ENCODE measurements around the gene NFATC1.

NFATC1 gene

DNA sequence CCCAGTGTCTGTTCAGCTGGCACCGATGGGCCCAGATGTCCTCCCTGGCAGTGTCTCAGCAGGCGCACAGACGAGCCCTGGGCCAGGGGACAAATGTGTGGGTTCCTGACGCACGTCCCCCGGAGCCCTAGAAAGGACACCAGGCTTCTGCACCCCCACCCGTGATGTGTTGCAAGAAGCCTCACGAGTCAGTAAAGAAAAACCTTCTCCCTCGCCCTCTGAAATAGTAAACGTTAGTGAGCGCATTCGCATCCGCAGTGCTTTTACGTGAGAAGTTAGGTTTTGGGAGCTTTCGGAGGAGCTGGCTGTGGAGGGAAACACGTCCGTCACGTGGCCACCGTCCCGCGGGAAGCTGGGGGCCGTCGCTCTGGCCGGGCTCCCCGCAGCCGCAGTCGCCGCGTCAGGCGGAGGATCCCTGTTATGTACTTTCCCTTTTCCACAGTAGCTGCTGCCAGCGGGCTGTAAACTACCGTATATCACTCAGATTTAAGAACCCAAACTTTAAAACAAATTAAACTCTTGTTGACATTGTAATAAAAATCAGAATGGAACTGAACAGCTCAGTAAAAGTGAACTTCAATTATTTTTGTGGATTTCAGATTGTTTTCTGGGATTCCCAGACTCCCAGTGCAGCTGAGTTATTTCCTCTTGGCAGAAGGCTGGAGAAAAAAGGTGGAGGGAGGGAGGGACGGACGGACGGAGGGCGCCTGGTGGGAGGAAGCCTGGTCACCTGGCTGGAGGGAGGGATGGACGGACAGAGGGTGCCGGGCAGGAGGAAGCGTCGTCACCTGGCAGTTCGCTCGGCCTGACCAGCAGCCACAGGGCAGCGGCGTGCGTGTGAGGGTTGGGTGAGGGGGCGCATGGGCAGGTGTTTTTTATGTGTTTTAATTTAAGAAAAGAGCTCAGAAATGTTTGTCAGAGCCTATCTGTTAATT lies 112.1 kb downstream of the NFATC1 start:
- no peak for DNase-seq (ENCODE audit: low read depth in 2 of 2)

DNA sequence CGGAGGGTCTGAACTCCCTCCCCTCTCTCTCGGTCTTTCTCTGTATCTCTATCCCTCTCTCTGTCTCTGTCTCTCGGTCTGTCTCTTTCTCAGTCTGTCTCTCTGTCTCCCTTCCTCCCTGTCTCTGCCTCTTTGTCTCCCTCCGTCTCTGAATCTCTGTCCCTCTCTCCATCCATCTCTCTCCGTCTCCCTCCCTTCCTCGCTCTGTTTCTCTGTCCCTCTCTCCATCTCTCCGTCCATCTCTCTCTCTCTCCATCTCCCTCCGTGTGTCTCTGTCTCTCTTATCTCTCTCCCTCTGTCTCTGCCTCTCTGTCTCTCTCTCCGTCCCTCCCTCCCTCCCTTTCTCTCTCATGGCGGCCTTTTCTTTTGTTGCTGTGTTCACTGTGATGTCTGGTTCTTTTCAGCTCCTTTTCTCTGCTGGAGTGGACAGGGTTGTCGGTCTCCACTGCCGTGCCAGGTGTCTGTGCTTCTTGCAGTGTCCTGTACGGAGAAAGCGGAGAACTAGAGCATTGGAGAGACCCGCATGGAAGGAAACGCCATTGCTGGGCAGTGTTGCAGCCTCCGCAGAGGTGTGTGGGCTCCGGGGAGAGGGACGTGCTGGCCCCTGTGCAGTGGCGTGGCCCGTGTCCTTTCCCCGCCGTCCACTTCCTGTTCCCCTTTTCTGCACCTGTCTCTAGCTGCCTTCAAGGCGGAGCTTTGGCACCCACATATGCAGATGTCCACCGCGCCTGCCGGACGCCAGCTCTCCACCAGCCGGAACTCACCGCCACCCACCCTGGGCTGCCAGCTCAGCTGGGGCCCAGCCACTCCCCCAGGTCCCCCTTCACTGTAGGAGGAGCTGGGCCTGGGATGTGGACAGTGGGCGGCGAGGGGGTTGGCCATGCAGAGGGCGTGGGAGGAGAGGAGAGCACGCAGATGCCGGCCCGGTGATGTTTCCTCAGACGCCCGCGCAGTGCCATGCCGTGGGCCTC lies 113.1 kb downstream of the NFATC1 start:
- no peak for DNase-seq (ENCODE audit: low read depth in 2 of 2)

DNA sequence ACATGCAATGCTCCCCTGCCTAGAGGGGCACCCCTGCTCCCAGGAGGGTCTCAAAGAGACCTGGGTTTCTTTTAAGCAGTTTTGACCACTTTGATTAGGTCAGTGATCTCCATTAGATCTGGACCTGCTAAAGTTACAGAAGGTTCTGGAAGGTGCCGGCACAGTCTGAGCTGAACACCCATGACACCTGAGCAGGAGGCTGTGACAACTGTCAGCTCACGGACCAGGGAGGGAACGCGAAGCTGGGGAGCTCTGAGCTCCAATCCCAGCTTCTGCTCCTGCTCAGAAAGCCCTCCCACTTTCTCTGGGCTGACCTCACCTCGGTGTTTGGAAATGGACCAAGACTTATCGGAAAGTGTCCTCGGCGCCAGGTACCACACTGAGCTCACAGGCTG lies 113.8 kb downstream of the NFATC1 start:
- DNase-seq (ENCODE audit: low read depth in 2 of 2) = no peak

DNA sequence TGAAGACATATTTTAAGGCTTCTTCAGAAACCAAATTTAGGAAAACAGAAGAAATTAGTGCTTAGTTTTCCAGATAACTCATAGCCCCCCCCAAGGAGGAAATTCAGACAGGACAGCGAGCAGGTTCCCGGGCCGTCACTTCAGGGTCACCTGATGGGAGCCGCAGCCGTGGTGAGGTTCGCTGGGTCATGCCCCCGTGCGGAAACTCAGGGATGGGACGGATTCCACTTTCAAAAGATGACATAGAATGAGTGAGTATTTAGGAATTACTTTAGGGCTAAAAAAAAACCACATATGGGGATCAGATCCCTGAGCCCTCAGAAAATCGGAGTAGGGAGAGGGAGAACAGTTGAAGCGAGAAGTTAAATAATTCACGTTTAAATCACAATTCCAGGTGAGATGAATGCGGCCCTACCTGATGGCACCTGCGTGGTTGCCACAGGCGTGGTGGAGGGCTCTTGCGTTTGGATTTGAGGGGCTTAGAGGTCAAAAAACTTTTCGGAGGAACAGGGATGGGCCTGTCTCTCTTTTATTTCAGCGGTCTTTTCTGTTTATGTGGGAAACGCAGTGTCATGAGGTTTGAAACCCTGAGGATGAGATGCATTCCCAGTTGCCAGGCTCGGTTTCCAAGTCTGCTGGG lies 114.4 kb downstream of the NFATC1 start:
- DNase-seq (ENCODE audit: low read depth in 2 of 2) = no peak

DNA sequence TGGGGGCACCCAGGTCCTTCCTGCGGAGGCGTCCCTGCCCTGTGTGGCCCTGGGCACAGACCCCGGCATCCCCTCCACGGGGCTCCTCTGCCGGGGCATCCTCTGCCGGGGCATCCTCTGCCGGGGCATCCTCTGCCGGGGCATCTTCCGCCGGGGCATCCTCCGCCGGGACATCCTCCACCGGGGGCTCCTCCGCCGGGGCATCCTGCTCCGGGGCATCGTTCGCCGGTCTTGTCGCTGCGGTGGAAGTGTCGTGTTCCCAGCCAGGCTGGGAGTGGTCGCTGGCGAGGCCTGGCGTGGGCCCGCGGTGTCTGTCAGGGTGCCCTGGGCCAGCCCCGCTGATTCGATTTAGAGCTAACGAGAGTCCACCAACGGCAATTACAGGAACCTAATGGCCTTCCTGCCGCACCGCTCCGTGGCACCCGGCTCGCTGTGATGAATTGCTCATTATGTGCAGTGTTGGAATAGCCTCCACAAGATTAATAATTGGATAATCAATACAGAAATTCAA lies 115.1 kb downstream of the NFATC1 start:
- no peak for DNase-seq (ENCODE audit: low read depth in 2 of 2)

DNA sequence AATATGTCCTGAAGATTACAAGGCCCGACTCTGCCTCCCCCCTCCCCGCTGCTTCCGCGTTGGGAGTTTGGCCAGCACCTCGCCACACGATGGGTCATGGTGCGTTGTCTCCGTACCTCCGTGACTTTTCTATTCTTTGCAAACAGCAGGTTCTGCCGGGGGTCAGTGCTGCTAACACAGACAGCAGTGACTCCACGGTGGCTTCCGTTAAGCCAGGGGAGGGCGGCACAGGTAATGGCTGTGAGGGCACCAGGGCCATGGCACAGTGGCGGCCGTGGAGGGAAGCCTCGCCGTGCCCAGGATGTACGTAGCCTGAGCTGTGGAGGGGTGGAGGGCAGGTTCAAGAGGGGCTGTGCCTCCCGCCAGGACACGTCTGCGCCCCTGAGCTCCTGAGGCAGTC lies 115.5 kb downstream of the NFATC1 start:
- no peak for DNase-seq (ENCODE audit: low read depth in 2 of 2)

DNA sequence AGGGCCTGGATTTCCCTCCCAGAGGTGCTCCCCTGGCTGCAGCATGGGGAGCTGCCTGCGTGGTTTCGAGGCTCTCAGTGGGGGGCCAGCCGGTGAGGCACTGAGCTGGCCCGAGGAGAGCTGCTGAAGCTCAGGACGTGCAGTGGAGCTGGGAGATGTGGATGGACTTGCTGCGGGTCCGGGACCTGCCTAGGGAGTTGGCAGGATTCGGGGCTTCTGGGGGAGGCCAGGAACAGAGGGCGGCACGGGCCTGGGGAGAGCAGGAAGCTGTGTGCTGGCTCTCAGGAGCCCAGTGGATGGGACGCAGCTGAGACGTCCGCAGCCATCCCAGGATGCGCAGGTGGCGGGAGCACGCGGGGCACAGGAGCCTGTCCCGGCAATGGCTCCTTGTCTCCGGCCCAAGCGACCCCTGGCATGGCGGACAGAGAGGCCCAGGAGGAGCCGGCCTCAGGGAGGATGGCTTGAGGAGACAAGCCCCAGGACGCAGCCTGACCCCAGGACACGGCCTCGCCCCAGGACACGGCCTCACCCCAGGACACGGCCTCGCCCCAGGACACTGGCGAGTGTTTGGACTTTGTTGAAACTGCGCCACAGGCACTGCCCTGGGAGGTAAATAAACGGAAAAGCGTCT lies 116.1 kb downstream of the NFATC1 start:
- no peak for DNase-seq (ENCODE audit: low read depth in 2 of 2)

DNA sequence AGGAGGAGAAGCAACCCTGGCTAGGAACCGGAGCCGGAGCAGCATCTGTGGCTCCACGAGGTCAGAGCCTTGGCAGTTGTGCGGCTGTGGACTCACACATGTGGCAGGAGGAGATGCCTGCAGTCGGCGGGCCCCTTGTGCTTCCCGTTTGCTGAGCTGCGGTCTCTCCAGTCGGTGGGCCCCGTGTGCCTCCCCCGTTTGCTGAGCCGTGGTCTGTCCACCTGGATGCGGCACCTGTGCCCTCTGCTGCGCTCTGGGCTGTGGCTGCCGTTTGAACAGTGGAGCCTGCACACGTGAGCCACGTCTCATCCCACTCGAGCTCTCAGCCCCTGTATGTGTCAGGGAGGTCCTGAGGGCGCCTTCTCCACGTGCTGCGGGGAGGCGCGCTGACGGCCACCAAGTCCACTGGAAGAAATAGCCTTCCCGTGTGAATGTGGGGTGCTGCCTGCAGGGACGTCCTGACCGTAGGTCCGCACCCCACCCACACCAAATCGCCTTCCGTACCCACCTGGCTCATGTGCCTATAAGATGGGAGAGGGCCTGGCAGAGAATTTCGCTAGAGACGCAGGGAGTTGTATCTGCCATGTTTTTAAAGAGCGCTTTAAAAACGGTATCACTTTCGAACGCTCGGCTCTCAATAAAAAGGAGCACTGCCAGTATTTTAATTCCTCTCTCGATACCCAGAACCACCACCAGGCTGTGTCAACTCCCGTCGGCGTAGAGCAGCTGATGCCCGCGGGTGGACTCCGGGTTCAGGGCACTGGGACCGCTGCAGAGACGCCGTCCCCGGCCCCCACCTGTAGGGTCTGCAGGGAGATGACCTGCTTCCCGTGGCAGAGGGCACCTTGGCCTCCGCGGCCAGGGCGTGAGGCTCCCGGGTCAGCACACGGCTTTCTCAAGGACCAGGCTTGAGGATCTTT lies 117.0 kb downstream of the NFATC1 start:
- no peak for DNase-seq (ENCODE audit: low read depth in 2 of 2)

DNA sequence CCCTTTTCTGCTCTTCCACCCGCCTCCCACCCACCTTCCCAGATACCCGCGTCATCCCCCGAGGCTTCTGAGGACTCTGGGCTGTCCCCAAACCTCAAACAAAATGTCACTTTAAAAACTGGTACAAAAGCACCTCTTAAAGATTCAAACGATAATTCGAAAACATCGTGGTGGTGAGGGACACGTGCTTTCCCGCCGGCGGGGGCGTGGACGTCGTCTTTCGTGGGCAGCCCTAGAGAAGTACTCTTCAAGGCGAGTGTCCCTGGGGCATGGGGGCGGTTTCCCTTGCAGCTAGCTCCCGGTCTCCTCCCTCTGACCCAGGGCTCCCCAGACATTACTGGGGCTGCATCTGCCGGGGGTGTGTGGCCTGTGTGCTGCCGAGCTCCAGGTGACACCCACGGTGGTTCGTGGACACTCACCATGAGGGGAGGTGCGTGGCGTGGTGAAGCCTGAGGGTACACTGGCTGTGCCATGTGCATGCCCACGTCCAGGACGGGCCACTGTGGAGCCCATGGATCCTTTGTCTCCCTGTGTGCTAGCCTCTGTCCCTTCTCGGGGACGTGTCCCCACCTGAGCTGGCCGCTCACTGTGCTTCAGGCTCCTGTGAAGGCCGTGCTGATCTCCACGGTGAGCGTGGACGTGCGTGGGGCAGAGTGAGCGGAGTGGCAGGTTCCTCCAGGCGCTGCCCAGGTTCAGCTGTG lies 117.8 kb downstream of the NFATC1 start:
- no peak for DNase-seq (ENCODE audit: low read depth in 2 of 2)

DNA sequence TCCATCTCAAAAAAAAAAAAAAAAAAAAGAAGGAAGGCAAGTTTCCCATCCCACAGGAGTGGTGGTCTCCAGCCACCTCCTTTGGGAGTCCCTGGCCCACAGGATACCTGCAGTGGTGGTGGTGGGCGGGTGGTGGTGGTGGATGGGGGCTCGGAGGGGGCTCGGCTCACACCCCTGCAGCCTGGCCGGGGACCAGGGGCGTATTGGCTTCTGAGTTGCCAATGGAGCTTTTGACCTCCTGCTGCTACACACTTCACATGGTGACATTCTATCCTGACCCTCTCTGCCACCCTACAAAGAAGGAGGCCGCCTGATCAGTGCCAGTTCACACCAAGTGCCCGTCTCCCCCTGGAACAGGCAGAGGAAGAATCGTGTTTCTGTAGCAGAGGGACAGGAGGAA lies 119.6 kb downstream of the NFATC1 start:
- DNase-seq (ENCODE audit: low read depth in 2 of 2) = no peak

DNA sequence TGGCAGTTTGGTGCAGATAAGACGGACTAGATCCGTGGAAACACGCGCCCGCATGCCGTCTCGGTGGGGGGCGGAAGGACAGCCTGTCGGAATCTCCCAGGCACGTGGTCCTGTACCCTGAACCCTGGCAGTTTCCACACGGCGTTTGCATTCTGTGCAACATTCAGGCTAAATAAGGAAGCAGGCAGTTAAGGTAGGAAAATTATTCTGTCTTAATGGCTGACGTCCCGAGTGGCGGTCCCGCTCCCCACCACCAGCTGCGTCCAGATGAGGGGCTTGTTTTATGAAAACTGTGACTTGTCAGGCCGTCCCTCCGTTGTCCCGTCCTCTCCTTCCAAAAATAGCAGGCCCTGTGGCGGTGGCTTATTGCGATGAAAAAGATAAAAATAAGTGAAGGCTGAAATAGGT lies 120.2 kb downstream of the NFATC1 start:
- no peak for DNase-seq (ENCODE audit: low read depth in 2 of 2)

DNA sequence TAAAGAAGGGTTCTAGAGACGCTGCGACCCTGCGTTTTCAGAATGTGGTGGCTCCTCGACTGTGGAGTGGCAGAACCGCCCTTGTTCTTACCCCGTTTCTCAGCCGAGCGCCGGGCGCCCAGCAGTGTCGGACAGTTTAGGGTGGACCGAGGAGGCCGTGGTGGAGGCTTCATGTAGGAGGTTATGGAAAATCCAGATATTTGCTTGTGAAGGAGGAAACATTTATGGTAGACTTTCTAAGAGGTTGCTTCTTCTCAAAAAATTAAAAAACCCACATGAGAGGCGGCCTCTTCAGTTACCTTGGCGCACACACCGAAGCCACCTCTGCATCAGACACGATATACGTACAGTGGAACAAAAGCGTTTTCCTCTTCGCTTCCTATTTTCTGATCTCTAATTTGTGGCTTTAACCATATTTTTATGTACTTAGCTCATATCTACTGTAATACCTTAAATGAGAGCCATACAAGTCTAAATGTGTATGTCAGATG lies 120.8 kb downstream of the NFATC1 start:
- DNase-seq (ENCODE audit: low read depth in 2 of 2) = no peak

DNA sequence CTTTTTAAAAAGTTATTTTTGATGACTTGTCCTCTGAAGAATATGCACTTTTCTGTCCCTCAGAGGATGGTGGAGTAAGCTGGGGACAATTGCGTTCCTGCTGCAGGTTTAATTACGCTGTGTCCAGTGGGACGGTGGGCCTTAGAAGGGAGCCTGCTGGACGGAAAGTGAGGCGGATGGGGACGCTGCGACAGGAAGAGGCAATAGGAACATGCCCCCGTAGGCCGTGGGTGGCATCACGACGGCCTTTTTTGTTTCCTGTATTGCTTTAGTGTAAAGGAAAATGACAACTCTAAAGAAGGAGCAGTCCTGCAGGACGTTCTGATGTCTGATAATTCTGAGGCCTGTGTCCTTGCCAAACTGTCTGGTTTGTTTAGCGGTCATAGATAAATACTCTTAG lies 121.6 kb downstream of the NFATC1 start:
- DNase-seq (ENCODE audit: low read depth in 2 of 2) = no peak

DNA sequence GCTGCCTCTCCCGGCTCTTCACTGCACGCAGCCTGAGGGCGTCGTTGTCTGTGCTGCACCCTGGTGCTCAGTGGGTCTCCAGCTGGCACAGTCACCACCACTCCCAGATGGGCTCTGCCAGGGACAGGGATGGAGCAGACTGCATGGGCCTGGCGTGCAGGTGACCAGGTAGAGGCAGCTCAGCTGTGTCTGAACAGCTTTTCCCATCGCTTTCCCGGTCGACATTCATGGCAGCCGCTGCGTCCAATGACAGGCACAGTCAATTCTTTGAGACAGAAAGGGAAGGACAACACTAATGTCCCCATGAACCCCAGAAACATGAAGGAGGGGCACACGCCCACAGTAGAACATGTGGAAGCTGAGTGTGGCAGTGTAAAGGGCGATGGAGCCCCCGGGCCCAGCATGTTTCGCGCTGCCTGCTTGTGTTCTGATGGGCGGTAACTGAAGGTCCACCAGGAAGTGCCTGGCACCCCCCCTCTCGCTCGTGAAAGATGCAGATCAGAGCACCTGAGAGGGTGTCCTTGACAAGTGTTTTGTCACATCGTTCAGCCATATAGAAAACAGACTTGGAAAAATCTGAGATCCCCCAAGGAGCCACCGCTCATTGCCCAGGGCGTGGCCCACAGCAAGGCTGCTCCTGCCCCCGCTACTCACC lies 122.4 kb downstream of the NFATC1 start:
- no peak for DNase-seq (ENCODE audit: low read depth in 2 of 2)

DNA sequence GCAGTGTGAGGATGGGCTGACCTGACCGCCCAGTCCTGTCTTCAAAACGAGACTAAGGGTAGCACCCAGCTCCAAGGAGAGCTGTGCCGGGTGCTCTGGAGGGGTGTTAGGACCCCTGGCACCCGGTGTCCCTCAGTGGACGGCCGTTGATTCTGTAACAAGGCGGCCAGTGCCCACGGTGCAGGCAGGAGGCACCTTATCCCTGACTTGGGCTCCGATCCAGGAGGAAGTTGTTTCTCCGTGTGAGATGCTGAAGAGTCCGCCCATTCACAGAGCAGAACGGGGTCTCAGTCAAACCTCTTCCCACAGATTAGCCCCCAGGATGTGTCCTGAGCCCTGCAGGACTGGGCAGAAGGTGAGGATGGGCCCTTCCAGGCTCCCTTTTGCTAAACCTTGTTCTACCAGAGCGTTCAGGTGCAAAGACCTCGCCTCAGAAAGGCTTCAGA lies 123.0 kb downstream of the NFATC1 start:
- no peak for DNase-seq (ENCODE audit: low read depth in 2 of 2)

DNA sequence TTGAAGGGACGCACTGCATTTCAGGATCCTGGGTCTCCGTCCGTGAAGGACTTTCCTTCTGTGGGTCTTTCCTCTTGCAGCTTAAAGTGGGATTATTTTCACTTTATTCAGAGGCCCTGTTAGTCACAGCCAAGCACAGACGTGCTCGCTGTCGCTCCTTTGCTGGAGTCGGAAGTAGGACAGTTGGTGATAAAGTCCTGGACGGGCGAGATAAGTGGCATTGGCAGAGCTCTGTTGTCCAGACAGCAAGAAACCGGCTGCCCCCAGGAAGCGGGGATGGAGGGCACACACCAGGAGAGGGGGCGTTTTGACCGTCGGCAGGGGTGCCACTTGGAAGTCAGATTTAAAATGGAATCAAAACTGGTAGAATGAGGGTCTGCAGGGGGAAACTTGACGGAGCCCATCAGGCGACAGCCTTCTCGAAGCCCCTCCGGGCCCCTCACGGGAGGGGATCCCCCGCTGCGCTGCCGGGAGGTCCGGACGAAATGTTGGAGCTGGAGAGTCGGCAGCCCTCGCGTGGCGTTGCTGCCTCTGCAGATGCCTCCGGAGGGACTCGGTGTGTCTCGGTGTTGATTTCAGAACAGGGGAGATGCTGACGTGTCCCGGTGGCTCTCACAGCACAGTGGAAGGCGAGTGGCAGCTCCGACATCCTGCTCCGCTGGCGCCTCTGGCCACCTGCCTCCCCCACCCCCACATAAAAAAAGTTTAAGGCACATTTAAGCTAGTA lies 124.2 kb downstream of the NFATC1 start:
- DNase-seq (ENCODE audit: low read depth in 2 of 2) = no peak

DNA sequence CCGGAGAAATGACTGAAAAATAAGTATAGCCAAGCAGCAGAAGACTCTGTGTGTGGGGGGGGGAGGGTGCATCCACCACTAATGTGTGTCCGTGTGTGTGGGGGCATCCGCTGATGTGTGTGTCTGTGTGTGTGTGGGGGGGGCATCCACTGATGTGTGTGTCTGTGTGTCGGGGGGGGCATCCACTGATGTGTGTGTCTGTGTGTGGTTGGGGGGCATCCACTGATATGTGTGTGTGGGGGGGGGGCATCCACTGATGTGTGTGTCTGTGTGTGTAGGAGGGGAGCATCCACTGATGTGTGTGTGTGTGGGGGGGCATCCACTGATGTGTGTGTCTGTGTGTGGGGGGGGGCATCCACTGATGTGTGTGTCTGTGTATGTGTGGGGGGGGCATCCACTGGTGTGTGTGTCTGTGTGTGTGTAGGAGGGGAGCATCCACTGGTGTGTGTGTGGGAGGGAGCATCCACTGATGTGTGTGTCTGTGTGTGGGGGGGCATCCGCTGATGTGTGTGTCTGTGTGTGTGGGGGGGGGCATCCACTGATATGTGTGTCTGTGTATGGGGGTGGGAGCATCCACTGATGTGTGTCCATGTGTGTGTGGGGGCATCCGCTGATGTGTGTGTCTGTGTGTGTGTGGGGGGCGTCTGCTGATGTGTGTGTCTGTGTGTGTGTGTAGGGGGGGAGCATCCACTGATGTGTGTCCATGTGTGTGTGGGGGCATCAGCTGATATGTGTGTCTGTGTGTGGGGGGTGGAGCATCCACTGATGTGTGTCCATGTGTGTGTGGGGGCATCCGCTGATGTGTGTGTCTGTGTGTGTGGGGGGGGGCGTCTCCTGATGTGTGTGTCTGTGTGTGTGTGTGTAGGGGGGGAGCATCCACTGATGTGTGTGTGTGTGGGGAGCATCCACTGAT lies 125.0 kb downstream of the NFATC1 start:
- no peak for DNase-seq (ENCODE audit: low read depth in 2 of 2)
